SK-N-SH (cell line): ENCODE results near the gene ST6GALNAC3. TPM values are rescaled to one million over a fixed set of nuclear protein-coding genes. Genes with fewer than 3 reads are reported as not detected.

Experiments used
- CTCF ChIA-PET: fragments of 300-600, 350-600 bp; formaldehyde crosslinking; extraction: SDS; loops from one replicate; lab custom pipeline; 2021; lab: Yijun Ruan, JAX
- POLR2A ChIA-PET: fragments of 350-600 bp; sonication (Branson Sonifier 250); formaldehyde crosslinking; extraction: SDS; loops from one replicate; lab custom pipeline; 2020; ENCODE audit warnings: antibody characterized with exemption, inconsistent platforms; lab: Yijun Ruan, JAX
- DNase-seq: peaks from one replicate; pipeline ENCODE4 v3.0.0; 2012
- H2AFZ ChIP-seq: fragments of 200-600 bp; sonication (generic); 2 replicates; pipeline ENCODE4 v1.8.1; 2016; ENCODE audit warnings: antibody characterized with exemption, mild to moderate bottlenecking, low read depth
- H3F3A ChIP-seq: fragments of 200-600 bp; sonication (generic); replicated peaks from 2 replicates; pipeline ENCODE3; 2016; ENCODE audit warnings: antibody characterized with exemption, mild to moderate bottlenecking; ENCODE audit not compliant: insufficient read depth
- H3K27ac ChIP-seq, 2 experiments: fragments of 200-500 bp in 1 of 2; fragments of 200-600 bp in 1 of 2; sonication (Bioruptor generic) in 1 of 2; sonication (generic), shearing (Covaris generic) in 1 of 2; 2 replicates each; pipeline versions ENCODE4 v1.5.1 to v1.6.1; 2014 to 2016; ENCODE audit warnings: low read depth in 2 of 2, inconsistent platforms in 1 of 2, low read length in 1 of 2, mild to moderate bottlenecking in 1 of 2, mixed read lengths in 1 of 2
- H3K27me3 ChIP-seq: fragments of 200-600 bp; sonication (generic), shearing (Covaris generic); 2 replicates; pipeline ENCODE4 v1.6.1; 2016; ENCODE audit warnings: mixed run types; ENCODE audit not compliant: insufficient read depth
- H3K36me3 ChIP-seq, 2 experiments: fragments of 200-500 bp in 1 of 2; fragments of 200-600 bp in 1 of 2; sonication (Bioruptor generic) in 1 of 2; sonication (generic) in 1 of 2; replicated peaks in 1 of 2; 2 replicates each; pipeline versions ENCODE3 to v1.5.1; 2014 to 2016; ENCODE audit warnings: low read length in 1 of 2, mild to moderate bottlenecking in 1 of 2; ENCODE audit not compliant: insufficient read depth in 2 of 2, control insufficient read depth in 1 of 2
- H3K4me1 ChIP-seq, 2 experiments: fragments of 200-500 bp in 1 of 2; fragments of 200-600 bp in 1 of 2; sonication (Bioruptor generic) in 1 of 2; sonication (generic), shearing (Covaris generic) in 1 of 2; 2 replicates each; pipeline versions ENCODE4 v1.5.1 to v1.6.1; 2014 to 2016; ENCODE audit warnings: low read depth in 1 of 2, low read length in 1 of 2, mixed run types in 1 of 2; ENCODE audit not compliant: insufficient read depth in 2 of 2, control insufficient read depth in 1 of 2
- H3K4me2 ChIP-seq: fragments of 200-600 bp; sonication (generic), shearing (Covaris generic); 2 replicates; pipeline ENCODE4 v1.6.1; 2017; ENCODE audit warnings: mixed run types
- H3K4me3 ChIP-seq, 2 experiments: fragments of 200-500 bp in 1 of 2; fragments of 200-600 bp in 1 of 2; sonication (Bioruptor generic) in 1 of 2; sonication (generic), shearing (Covaris generic) in 1 of 2; 2 replicates each; pipeline versions ENCODE4 v1.5.1 to v1.8.1; 2014 to 2016; ENCODE audit warnings: low read depth in 2 of 2, inconsistent platforms in 1 of 2, low read length in 1 of 2, mild to moderate bottlenecking in 1 of 2, mixed read lengths in 1 of 2, moderate library complexity in 1 of 2
- H3K79me2 ChIP-seq: fragments of 200-600 bp; sonication (generic); 2 replicates; pipeline ENCODE4 v1.8.1; 2017; ENCODE audit warnings: mild to moderate bottlenecking; ENCODE audit not compliant: insufficient read depth
- H3K9ac ChIP-seq: fragments of 200-600 bp; sonication (generic); 2 replicates; pipeline ENCODE4 v1.6.1; 2017; ENCODE audit warnings: mixed run types
- H3K9me2 ChIP-seq: fragments of 200-600 bp; sonication (generic); 2 replicates; pipeline ENCODE4 v1.6.1; 2017; ENCODE audit warnings: mixed run types
- H3K9me3 ChIP-seq: fragments of 200-600 bp; sonication (generic); 2 replicates; pipeline ENCODE4 v1.6.1; 2017; ENCODE audit warnings: mixed run types, mild to moderate bottlenecking, moderate library complexity
- H4K20me1 ChIP-seq: fragments of 200-600 bp; sonication (generic); 2 replicates; pipeline ENCODE4 v1.6.1; 2017; ENCODE audit warnings: mild to moderate bottlenecking, mixed run types; ENCODE audit not compliant: insufficient read depth
- CHD2 ChIP-seq: fragments of 150-350 bp; IDR thresholded peaks from 2 replicates; pipeline ENCODE4 v1.6.1; 2018; ENCODE audit warnings: low read length; ENCODE audit not compliant: partially characterized antibody
- ELF1 ChIP-seq: IDR thresholded peaks from 2 replicates; pipeline ENCODE4 v1.4.0; 2012
- EP300 ChIP-seq, 2 experiments: IDR thresholded peaks; 2 replicates each; pipeline versions ENCODE4 v1.4.0 to v1.6.1; 2012; ENCODE audit warnings: borderline replicate concordance in 1 of 2, low read depth in 1 of 2, low read length in 1 of 2
- EZH2phosphoT487 ChIP-seq: fragments of 200-600 bp; sonication (generic); IDR thresholded peaks from 2 replicates; pipeline ENCODE4 v1.6.1; 2017; ENCODE audit warnings: low read depth, mixed run types, mild to moderate bottlenecking, antibody characterized with exemption, moderate library complexity, borderline replicate concordance
- FOXM1 ChIP-seq: IDR thresholded peaks from 2 replicates; pipeline ENCODE4 v1.4.0; 2012; ENCODE audit warnings: low read depth, mild to moderate bottlenecking
- JUND ChIP-seq: IDR thresholded peaks from 2 replicates; pipeline ENCODE4 v1.4.0; 2012
- MEF2A ChIP-seq: IDR thresholded peaks from 2 replicates; pipeline ENCODE4 v1.4.0; 2012; ENCODE audit warnings: low read depth, borderline replicate concordance
- NFIC ChIP-seq: IDR thresholded peaks from 2 replicates; pipeline ENCODE4 v1.4.0; 2012; ENCODE audit warnings: borderline replicate concordance
- RAD21 ChIP-seq: IDR thresholded peaks from 2 replicates; pipeline ENCODE4 v1.6.1; 2012; ENCODE audit warnings: mild to moderate bottlenecking, low read length
- RFX5 ChIP-seq: IDR thresholded peaks from 2 replicates; pipeline ENCODE4 v1.6.1; 2012; ENCODE audit warnings: mild to moderate bottlenecking, improper control_type of control experiment, low read length
- RXRA ChIP-seq: IDR thresholded peaks from 2 replicates; pipeline ENCODE4 v1.4.0; 2012; ENCODE audit warnings: low read depth, mild to moderate bottlenecking, borderline replicate concordance
- SIN3A ChIP-seq: IDR thresholded peaks from 2 replicates; pipeline ENCODE4 v1.6.1; 2012; ENCODE audit warnings: low read depth, mild to moderate bottlenecking, low read length, moderate library complexity, borderline replicate concordance
- SMC3 ChIP-seq: IDR thresholded peaks from 2 replicates; pipeline ENCODE4 v1.6.1; 2012; ENCODE audit warnings: low read depth, low read length, improper control_type of control experiment
- TAF1 ChIP-seq: IDR thresholded peaks from 2 replicates; pipeline ENCODE4 v1.6.1; 2012; ENCODE audit warnings: low read depth, mild to moderate bottlenecking, low read length, moderate library complexity, borderline replicate concordance
- TCF12 ChIP-seq: IDR thresholded peaks from 2 replicates; pipeline ENCODE4 v1.4.0; 2012
- YY1 ChIP-seq: IDR thresholded peaks from 2 replicates; pipeline ENCODE4 v1.4.0; 2012; ENCODE audit warnings: low read depth, mild to moderate bottlenecking
- WGBS: methylation state at CpG from one replicate; pipeline ENCODE4 v1.1.6; 2017; ENCODE audit warnings: low lambda C conversion rate; 5-methylcytosine and 5-hydroxymethylcytosine counted together
- polyA plus RNA-seq, 3 experiments: library from polyadenylated mRNA; depleted of rRNA; stranded (reverse); fragments of >200 nt; gene quantifications; 2 replicates each; pipeline ENCODE4 v1.2.3, GENCODE V29; 2012
- TF ChIP-seq, protein P1 (sequence below): IDR thresholded peaks from 2 replicates; pipeline ENCODE4 v1.6.1; 2012; ENCODE audit warnings: mild to moderate bottlenecking, low read depth, low read length, moderate library complexity
- TF ChIP-seq, protein P2 (sequence below): IDR thresholded peaks from 2 replicates; pipeline ENCODE4 v1.4.0; 2012; ENCODE audit warnings: low read depth, borderline replicate concordance
- TF ChIP-seq, protein P3 (sequence below): fragments of 150-350 bp; IDR thresholded peaks from 2 replicates; pipeline ENCODE4 v1.6.1; 2017; ENCODE audit warnings: antibody characterized with exemption, low read length, low read depth, borderline replicate concordance
- TF ChIP-seq, protein P4 (sequence below): fragments of 200-600 bp; sonication (generic); IDR thresholded peaks from 2 replicates; pipeline ENCODE4 v1.6.1; 2017; ENCODE audit warnings: antibody characterized with exemption, mild to moderate bottlenecking, moderate library complexity
- TF ChIP-seq, protein P5 (sequence below): IDR thresholded peaks from 2 replicates; pipeline ENCODE4; 2012

The ST6GALNAC3 gene
- polyA plus RNA-seq, 1 of the 3 experiments (the other 2 are of a cell fraction): 8.1 TPM

DNA sequence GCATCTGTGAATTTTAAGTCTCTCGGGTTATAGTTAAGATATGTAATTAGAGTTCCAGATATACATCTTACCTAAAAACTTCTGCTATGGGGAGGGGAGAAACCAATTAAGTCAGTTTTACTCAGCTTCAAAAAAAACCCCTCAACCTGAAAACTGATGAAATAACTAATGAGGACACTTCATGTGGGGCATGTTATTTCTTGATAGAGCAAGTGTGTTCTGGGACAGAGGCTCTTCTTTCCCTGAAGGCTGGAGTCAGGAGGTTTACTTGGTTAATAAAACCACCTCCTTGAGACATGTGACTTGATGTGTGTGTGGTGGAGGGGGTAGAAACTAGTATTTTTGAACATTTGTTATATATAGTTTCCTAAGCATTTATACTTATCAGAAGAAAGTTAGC lies 479.7 kb downstream of the ST6GALNAC3 start:
- no peaks in the 10 kb centered on the region for H3K79me2 ChIP-seq
- WGBS: 88% methylated on average over 1 of the region's 1 CpG
- H3K27ac ChIP-seq: no peak overlapping the region
- H4K20me1 ChIP-seq: no peaks in the 10 kb centered on the region
- H3K9me2 ChIP-seq: no peaks in the 10 kb centered on the region
- H3F3A ChIP-seq: no peaks in the 10 kb centered on the region
- ChIA-PET CTCF (interaction anchor here (0.7 to 1.3 kb wide), 2 partner anchors 53 to 261 kb away, joined by 3 read pairs; no protein-coding TSS in a partner anchor), POLR2A (no interaction called here)
- no peaks in the 10 kb centered on the region for H3K9me3 ChIP-seq
- no peaks in the 10 kb centered on the region for H3K27me3 ChIP-seq
- no peak overlapping the region for H3K4me2 ChIP-seq
- no peak overlapping the region for H3K4me3 ChIP-seq
- no peaks in the 10 kb centered on the region; a peak in 2 of 4 replicates for H3K4me1 ChIP-seq
- no peak overlapping the region for H3K9ac ChIP-seq
- H3K36me3 ChIP-seq: no peaks in the 10 kb centered on the region
- DNase-seq: no peak
- TF ChIP-seq RFX5 (no peak), NFIC (no peak), TCF12 (no peak), YY1 (no peak), FOXM1 (no peak), ELF1 (no peak), JUND (no peak), EZH2phosphoT487 (no peak), SMC3 (no peak)
- TF ChIP-seq, protein P1, sequence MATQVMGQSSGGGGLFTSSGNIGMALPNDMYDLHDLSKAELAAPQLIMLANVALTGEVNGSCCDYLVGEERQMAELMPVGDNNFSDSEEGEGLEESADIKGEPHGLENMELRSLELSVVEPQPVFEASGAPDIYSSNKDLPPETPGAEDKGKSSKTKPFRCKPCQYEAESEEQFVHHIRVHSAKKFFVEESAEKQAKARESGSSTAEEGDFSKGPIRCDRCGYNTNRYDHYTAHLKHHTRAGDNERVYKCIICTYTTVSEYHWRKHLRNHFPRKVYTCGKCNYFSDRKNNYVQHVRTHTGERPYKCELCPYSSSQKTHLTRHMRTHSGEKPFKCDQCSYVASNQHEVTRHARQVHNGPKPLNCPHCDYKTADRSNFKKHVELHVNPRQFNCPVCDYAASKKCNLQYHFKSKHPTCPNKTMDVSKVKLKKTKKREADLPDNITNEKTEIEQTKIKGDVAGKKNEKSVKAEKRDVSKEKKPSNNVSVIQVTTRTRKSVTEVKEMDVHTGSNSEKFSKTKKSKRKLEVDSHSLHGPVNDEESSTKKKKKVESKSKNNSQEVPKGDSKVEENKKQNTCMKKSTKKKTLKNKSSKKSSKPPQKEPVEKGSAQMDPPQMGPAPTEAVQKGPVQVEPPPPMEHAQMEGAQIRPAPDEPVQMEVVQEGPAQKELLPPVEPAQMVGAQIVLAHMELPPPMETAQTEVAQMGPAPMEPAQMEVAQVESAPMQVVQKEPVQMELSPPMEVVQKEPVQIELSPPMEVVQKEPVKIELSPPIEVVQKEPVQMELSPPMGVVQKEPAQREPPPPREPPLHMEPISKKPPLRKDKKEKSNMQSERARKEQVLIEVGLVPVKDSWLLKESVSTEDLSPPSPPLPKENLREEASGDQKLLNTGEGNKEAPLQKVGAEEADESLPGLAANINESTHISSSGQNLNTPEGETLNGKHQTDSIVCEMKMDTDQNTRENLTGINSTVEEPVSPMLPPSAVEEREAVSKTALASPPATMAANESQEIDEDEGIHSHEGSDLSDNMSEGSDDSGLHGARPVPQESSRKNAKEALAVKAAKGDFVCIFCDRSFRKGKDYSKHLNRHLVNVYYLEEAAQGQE: no peak
- TF ChIP-seq, all 33 proteins: peak for 0
- no peak overlapping the region for H2AFZ ChIP-seq

DNA sequence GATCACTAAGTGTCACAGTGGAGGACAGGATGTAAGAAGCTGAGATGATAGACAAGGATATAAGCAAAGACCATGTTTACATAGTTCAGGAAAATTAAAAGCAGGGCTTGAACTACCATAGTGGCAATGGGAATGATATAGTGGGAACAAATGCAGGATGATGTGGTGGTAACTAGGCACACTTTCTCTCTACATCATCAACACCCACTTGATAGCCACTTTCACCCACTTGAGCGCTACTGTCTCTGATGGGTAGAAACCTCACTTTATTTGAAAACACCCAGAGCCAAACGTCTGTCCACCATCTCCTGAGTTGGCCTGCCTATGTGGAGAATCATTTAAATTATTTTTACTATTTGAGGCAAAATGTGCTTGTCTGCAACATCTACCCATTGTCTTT lies 487.7 kb downstream of the ST6GALNAC3 start:
- Histone ChIP-seq H3K9me3 (no peaks in the 10 kb centered on the region), H3K9me2 (no peaks in the 10 kb centered on the region), H3F3A (no peaks in the 10 kb centered on the region), H3K4me2 (no peak overlapping the region), H3K36me3 (no peaks in the 10 kb centered on the region), H3K79me2 (no peaks in the 10 kb centered on the region), H3K27me3 (no peaks in the 10 kb centered on the region), H3K27ac (no peak overlapping the region), H3K4me3 (no peak overlapping the region), H2AFZ (no peak overlapping the region), H3K9ac (no peak overlapping the region), H4K20me1 (no peaks in the 10 kb centered on the region), H3K4me1 (peaks cover 0 to 8% of the 10 kb centered on the region in 2 experiments; a peak in 2 of 4 replicates)
- DNase-seq: no peak
- ChIA-PET CTCF (no interaction called here), POLR2A (no interaction called here)
- 88% methylated on average over 2 of the region's 2 CpGs for WGBS
- no peak for TF ChIP-seq RAD21
- TF ChIP-seq, protein P2, sequence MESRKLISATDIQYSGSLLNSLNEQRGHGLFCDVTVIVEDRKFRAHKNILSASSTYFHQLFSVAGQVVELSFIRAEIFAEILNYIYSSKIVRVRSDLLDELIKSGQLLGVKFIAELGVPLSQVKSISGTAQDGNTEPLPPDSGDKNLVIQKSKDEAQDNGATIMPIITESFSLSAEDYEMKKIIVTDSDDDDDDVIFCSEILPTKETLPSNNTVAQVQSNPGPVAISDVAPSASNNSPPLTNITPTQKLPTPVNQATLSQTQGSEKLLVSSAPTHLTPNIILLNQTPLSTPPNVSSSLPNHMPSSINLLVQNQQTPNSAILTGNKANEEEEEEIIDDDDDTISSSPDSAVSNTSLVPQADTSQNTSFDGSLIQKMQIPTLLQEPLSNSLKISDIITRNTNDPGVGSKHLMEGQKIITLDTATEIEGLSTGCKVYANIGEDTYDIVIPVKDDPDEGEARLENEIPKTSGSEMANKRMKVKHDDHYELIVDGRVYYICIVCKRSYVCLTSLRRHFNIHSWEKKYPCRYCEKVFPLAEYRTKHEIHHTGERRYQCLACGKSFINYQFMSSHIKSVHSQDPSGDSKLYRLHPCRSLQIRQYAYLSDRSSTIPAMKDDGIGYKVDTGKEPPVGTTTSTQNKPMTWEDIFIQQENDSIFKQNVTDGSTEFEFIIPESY: no peak
- TF ChIP-seq, protein P3, sequence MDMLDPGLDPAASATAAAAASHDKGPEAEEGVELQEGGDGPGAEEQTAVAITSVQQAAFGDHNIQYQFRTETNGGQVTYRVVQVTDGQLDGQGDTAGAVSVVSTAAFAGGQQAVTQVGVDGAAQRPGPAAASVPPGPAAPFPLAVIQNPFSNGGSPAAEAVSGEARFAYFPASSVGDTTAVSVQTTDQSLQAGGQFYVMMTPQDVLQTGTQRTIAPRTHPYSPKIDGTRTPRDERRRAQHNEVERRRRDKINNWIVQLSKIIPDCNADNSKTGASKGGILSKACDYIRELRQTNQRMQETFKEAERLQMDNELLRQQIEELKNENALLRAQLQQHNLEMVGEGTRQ: no peak
- TF ChIP-seq TAF1: no peak
- no peak for TF ChIP-seq CHD2
- no peak for TF ChIP-seq EP300 (IDR thresholded peaks at IDR 0.05; ENCODE audit: borderline replicate concordance in 1 of 2, low read depth in 1 of 2, low read length in 1 of 2)
- TF ChIP-seq SMC3: no peak
- TF ChIP-seq, protein P4, sequence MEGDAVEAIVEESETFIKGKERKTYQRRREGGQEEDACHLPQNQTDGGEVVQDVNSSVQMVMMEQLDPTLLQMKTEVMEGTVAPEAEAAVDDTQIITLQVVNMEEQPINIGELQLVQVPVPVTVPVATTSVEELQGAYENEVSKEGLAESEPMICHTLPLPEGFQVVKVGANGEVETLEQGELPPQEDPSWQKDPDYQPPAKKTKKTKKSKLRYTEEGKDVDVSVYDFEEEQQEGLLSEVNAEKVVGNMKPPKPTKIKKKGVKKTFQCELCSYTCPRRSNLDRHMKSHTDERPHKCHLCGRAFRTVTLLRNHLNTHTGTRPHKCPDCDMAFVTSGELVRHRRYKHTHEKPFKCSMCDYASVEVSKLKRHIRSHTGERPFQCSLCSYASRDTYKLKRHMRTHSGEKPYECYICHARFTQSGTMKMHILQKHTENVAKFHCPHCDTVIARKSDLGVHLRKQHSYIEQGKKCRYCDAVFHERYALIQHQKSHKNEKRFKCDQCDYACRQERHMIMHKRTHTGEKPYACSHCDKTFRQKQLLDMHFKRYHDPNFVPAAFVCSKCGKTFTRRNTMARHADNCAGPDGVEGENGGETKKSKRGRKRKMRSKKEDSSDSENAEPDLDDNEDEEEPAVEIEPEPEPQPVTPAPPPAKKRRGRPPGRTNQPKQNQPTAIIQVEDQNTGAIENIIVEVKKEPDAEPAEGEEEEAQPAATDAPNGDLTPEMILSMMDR: no peak
- no peak for TF ChIP-seq MEF2A
- TF ChIP-seq RXRA: no peak
- TF ChIP-seq, protein P5, sequence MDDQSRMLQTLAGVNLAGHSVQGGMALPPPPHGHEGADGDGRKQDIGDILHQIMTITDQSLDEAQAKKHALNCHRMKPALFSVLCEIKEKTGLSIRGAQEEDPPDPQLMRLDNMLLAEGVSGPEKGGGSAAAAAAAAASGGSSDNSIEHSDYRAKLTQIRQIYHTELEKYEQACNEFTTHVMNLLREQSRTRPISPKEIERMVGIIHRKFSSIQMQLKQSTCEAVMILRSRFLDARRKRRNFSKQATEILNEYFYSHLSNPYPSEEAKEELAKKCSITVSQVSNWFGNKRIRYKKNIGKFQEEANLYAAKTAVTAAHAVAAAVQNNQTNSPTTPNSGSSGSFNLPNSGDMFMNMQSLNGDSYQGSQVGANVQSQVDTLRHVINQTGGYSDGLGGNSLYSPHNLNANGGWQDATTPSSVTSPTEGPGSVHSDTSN: no peak
- TF ChIP-seq SIN3A: no peak
